ENCODE data around the gene VWA3A.
"Not testable (repeated sequence)": the region's sequence is repeated elsewhere in the genome, so short reads cannot be mapped to it uniquely, and the experiment has no call there.

Gene VWA3A

DNA sequence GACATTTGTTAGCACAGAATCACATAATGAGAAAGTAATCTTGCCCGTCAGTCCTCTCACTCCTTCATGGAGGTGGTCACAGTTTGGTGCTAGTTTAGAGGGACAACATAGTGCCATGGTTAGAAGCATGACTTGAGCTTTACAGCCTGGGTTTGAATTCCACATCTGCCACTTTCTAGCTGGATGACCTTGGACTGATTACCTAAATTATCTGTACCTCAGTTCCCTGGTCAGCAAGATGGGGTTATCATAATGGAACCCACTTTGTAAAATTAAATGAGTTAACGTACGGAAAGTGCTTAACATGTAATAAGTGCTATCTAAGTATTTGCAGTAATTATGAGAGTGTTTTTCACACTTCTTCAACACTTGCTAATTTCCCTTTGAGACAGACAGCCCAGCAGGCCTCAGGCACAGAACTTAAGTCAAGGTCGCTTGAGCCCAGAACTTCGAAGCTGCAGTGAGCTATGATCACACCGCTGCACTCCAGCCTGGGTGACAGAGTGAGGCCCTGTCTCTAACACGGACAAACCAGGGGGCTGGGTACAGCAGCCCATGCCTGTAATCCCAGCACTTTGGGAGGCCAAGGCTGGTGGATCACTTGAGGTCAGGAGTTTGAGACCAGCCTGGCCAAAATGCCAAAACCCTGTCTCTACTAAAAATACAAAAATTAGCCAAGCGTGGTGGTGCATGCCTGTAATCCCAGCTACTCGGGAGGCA is 7.1 kb downstream of the VWA3A start:
- H3K27me3 ChIP-seq (replicated peaks; ENCODE audit: insufficient read depth, low read length) = 0 out of 2 replicates have a peak, but pooled peaks cover 3% of the 10 kb centered on the region
- H2AFZ ChIP-seq (ENCODE audit: low read length) = peak overlapping the region; percentile 3; the same call in 1 of the 2 replicates
- H3K4me2 ChIP-seq (ENCODE audit: low read depth, low read length) = no peak overlapping the region
- no peaks in the 10 kb centered on the region for H3K9me3 ChIP-seq (replicated peaks; ENCODE audit: insufficient read depth, low read length)
- H3K27ac ChIP-seq (ENCODE audit: low read length) = no peak overlapping the region
- DNase-seq = no peak
- no peaks in the 10 kb centered on the region for H3K36me3 ChIP-seq (replicated peaks; ENCODE audit: insufficient read depth, low read length)
- H4K20me1 ChIP-seq (ENCODE audit: insufficient read depth, low read length) = no peaks in the 10 kb centered on the region
- H3K9ac ChIP-seq (ENCODE audit: low read length) = no peak overlapping the region
- H3K4me3 ChIP-seq (ENCODE audit: low read length) = no peak overlapping the region
- no peaks in the 10 kb centered on the region for H3K79me2 ChIP-seq (ENCODE audit: low read length)
- 0 out of 2 replicates have a peak, but pooled peaks cover 5% of the 10 kb centered on the region for H3F3A ChIP-seq (ENCODE audit: insufficient read depth, low read length)
- TF ChIP-seq, protein P1, sequence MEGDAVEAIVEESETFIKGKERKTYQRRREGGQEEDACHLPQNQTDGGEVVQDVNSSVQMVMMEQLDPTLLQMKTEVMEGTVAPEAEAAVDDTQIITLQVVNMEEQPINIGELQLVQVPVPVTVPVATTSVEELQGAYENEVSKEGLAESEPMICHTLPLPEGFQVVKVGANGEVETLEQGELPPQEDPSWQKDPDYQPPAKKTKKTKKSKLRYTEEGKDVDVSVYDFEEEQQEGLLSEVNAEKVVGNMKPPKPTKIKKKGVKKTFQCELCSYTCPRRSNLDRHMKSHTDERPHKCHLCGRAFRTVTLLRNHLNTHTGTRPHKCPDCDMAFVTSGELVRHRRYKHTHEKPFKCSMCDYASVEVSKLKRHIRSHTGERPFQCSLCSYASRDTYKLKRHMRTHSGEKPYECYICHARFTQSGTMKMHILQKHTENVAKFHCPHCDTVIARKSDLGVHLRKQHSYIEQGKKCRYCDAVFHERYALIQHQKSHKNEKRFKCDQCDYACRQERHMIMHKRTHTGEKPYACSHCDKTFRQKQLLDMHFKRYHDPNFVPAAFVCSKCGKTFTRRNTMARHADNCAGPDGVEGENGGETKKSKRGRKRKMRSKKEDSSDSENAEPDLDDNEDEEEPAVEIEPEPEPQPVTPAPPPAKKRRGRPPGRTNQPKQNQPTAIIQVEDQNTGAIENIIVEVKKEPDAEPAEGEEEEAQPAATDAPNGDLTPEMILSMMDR (IDR thresholded peaks at IDR 0.05; ENCODE audit: low read length) = no peak
- no peak for TF ChIP-seq EZH2phosphoT487 (IDR thresholded peaks at IDR 0.05; ENCODE audit: low read length)
- TF ChIP-seq EZH2 (optimal IDR thresholded peaks at IDR 0.05; ENCODE audit: low read depth, low read length) = no peak
- peaks cover 18% of the 10 kb centered on the region for H3K4me1 ChIP-seq (ENCODE audit: low read length)
- no peaks in the 10 kb centered on the region for H3K9me2 ChIP-seq (replicated peaks; ENCODE audit: insufficient read depth, low read length)

DNA sequence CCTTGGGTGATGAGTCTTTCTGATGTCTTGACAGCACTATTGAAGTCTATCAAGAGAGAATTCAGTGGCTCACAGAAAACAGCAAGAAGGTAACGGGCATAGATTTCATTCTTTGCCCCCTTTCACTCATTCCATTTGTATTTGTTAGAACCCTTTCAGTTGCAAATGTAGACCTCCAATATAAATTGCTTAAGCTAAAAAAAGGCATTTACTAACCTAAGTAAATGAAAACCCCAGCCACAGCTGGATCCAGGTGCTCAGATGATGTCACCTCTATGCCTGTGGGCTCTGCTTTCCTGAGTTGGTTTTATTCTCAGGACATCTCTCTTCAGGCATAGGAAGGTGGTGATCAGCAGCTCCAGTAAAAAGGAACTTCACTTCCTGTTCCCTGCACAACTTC is 11.1 kb downstream of the VWA3A start:
- H3K4me3 ChIP-seq (ENCODE audit: low read length) = no peak overlapping the region
- H3K4me2 ChIP-seq (ENCODE audit: low read depth, low read length) = peak overlapping the region; percentile 17; the same call in 1 of the 2 replicates
- no peak overlapping the region for H3K9ac ChIP-seq (ENCODE audit: low read length)
- H3K9me3 ChIP-seq (replicated peaks; ENCODE audit: insufficient read depth, low read length) = no peaks in the 10 kb centered on the region
- DNase-seq = no peak
- no peaks in the 10 kb centered on the region for H4K20me1 ChIP-seq (ENCODE audit: insufficient read depth, low read length)
- H3F3A ChIP-seq (ENCODE audit: insufficient read depth, low read length) = 0 out of 2 replicates have a peak, but pooled peaks cover 5% of the 10 kb centered on the region
- H3K36me3 ChIP-seq (replicated peaks; ENCODE audit: insufficient read depth, low read length) = no peaks in the 10 kb centered on the region
- H3K27me3 ChIP-seq (replicated peaks; ENCODE audit: insufficient read depth, low read length) = no peaks in the 10 kb centered on the region
- H3K79me2 ChIP-seq (ENCODE audit: low read length) = no peaks in the 10 kb centered on the region
- H3K4me1 ChIP-seq (ENCODE audit: low read length) = peaks cover 22% of the 10 kb centered on the region
- H2AFZ ChIP-seq (ENCODE audit: low read length) = no peak overlapping the region
- H3K9me2 ChIP-seq (replicated peaks; ENCODE audit: insufficient read depth, low read length) = no peaks in the 10 kb centered on the region
- no peak for TF ChIP-seq EZH2phosphoT487 (IDR thresholded peaks at IDR 0.05; ENCODE audit: low read length)
- no peak for TF ChIP-seq EZH2 (optimal IDR thresholded peaks at IDR 0.05; ENCODE audit: low read depth, low read length)
- TF ChIP-seq, protein P1 (IDR thresholded peaks at IDR 0.05; ENCODE audit: low read length) = no peak
- H3K27ac ChIP-seq (ENCODE audit: low read length) = peak overlapping the region; percentile 4; the same call in 1 of the 2 replicates

DNA sequence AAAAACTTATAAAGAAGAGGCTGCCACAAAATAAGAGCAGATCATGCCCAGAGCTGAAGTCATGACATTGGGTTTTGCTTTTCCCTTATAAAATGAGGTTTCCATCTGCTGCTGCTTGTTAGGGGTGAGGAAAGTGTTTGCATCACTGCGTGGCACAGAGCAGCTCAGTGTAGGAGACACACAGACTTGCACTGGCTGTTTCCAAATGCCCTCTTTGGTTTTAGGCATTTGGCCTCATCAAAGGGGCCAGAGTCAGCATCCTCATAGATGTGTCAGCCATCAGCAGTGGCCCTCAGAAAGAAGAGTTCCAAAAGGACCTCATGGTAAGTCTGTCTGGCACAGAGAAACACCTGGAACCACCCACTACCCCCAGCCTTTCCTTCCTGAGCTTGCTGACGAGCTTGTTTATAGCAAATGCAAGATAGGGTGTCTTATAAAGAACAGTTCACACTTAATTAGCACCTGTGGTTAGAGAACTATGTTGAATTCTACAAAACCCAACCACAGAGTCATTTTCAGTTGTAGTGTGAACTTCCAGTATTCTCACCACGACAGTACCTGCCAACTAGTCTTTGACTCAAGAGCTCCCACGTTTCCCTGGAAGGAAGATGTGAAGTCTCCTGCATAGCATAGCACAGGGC is 17.0 kb downstream of the VWA3A start:
- TF ChIP-seq, protein P1 (IDR thresholded peaks at IDR 0.05; ENCODE audit: low read length) = no peak
- TF ChIP-seq EZH2 (optimal IDR thresholded peaks at IDR 0.05; ENCODE audit: low read depth, low read length) = no peak
- TF ChIP-seq EZH2phosphoT487 (IDR thresholded peaks at IDR 0.05; ENCODE audit: low read length) = no peak
- Histone ChIP-seq H3K9me3 (replicated peaks; ENCODE audit: insufficient read depth, low read length) (no peaks in the 10 kb centered on the region), H3K27ac (ENCODE audit: low read length) (peak overlapping the region; percentile 34; the same call in 1 of the 2 replicates), H3K27me3 (replicated peaks; ENCODE audit: insufficient read depth, low read length) (no peaks in the 10 kb centered on the region), H3K9me2 (replicated peaks; ENCODE audit: insufficient read depth, low read length) (no peaks in the 10 kb centered on the region), H3K9ac (ENCODE audit: low read length) (no peak overlapping the region), H2AFZ (ENCODE audit: low read length) (no peak overlapping the region), H3K36me3 (replicated peaks; ENCODE audit: insufficient read depth, low read length) (no peaks in the 10 kb centered on the region), H3K79me2 (ENCODE audit: low read length) (no peaks in the 10 kb centered on the region), H3K4me2 (ENCODE audit: low read depth, low read length) (peak overlapping the region; percentile 23), H3K4me3 (ENCODE audit: low read length) (no peak overlapping the region), H3K4me1 (ENCODE audit: low read length) (peaks cover 28% of the 10 kb centered on the region), H3F3A (ENCODE audit: insufficient read depth, low read length) (peaks cover 12% of the 10 kb centered on the region), H4K20me1 (ENCODE audit: insufficient read depth, low read length) (no peaks in the 10 kb centered on the region)
- peak; percentile 85 for DNase-seq

DNA sequence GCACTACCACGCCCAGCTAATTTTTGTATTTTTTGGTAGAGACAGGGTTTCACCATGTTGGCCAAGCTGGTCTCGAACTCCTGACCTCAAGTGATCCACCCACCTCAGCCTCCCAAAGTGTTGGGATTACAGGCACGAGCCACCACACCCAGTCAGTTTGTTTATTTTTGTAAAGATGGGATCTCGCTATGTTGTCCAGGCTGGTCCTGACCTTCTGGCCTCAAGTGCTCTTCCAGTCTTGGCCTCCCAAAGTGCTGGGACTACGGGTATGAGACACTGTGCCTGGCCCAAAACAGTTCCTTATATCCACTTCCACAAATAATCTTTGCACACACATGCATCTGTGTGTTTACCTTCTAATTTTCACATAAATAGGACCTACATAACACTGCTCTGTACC is 19.3 kb downstream of the VWA3A start:
- Histone ChIP-seq H3K4me1 (ENCODE audit: low read length) (peaks cover 28% of the 10 kb centered on the region), H3F3A (ENCODE audit: insufficient read depth, low read length) (peaks cover 12% of the 10 kb centered on the region)
- not testable (repeated sequence) for H3K79me2 ChIP-seq (ENCODE audit: low read length); H3K9me2 ChIP-seq (replicated peaks; ENCODE audit: insufficient read depth, low read length); H3K27me3 ChIP-seq (replicated peaks; ENCODE audit: insufficient read depth, low read length); H3K4me3 ChIP-seq (ENCODE audit: low read length); H3K9ac ChIP-seq (ENCODE audit: low read length); H3K4me2 ChIP-seq (ENCODE audit: low read depth, low read length); H3K9me3 ChIP-seq (replicated peaks; ENCODE audit: insufficient read depth, low read length); H4K20me1 ChIP-seq (ENCODE audit: insufficient read depth, low read length); H2AFZ ChIP-seq (ENCODE audit: low read length); H3K36me3 ChIP-seq (replicated peaks; ENCODE audit: insufficient read depth, low read length); DNase-seq; H3K27ac ChIP-seq (ENCODE audit: low read length)

All from MM.1S (cell line).